ENCODE results near the gene MDFI. TPM values are rescaled to one million over a fixed set of nuclear protein-coding genes. Genes with fewer than 3 reads are reported as not detected.

Gene MDFI
- total RNA-seq, 4 donors from 2014 or later = 0.26 to 1.1 TPM; not detected in 2

GRCh38 chr6:41663568-41663967 is 25.3 kb downstream of the MDFI start:
- Histone ChIP-seq H3K27me3 (no peaks in the 10 kb centered on the region), H3K4me1 (no peaks in the 10 kb centered on the region), H3K9me3 (no peaks in the 10 kb centered on the region), H3K4me3 (no peak overlapping the region), H3K36me3 (no peaks in the 10 kb centered on the region), H3K27ac (no peak overlapping the region)
- in situ Hi-C loops (cut with MboI; ENCODE audit: low sequenced_read_pairs in 4 of 4) (no loop called here), intact Hi-C loops (cut with DNase I; ENCODE audit: low total_unique reads) (no loop called here)
- TF ChIP-seq CTCF (IDR thresholded peaks at IDR 0.05 in 4 of 5, conservative IDR thresholded peaks at IDR 0.05 in 1 of 5) (no peak), POLR2A (IDR thresholded peaks at IDR 0.05) (no peak)
- no peak for ATAC-seq
- DNase-seq = no peak

- DNase-seq (no peak), ATAC-seq (no peak)
- Histone ChIP-seq H3K4me3 (no peak overlapping the region), H3K27me3 (no peaks in the 10 kb centered on the region), H3K4me1 (no peaks in the 10 kb centered on the region), H3K36me3 (no peaks in the 10 kb centered on the region), H3K27ac (no peak overlapping the region), H3K9me3 (no peaks in the 10 kb centered on the region)
- in situ Hi-C loops (cut with MboI; ENCODE audit: low sequenced_read_pairs in 4 of 4) = no loop called here
- intact Hi-C loops (cut with DNase I; ENCODE audit: low total_unique reads) = no loop called here
- TF ChIP-seq POLR2A (IDR thresholded peaks at IDR 0.05) (no peak), CTCF (IDR thresholded peaks at IDR 0.05 in 4 of 5, conservative IDR thresholded peaks at IDR 0.05 in 1 of 5) (no peak)
Measured at GRCh38 chr6:41664271-41664670, 26.0 kb downstream of the MDFI start.

- Histone ChIP-seq H3K4me1 (no peaks in the 10 kb centered on the region), H3K36me3 (no peaks in the 10 kb centered on the region), H3K27me3 (no peaks in the 10 kb centered on the region), H3K27ac (no peak overlapping the region), H3K4me3 (no peak overlapping the region), H3K9me3 (no peaks in the 10 kb centered on the region)
- no peak for TF ChIP-seq POLR2A (IDR thresholded peaks at IDR 0.05)
- no peak for TF ChIP-seq CTCF (IDR thresholded peaks at IDR 0.05 in 4 of 5, conservative IDR thresholded peaks at IDR 0.05 in 1 of 5)
- ATAC-seq (no peak), DNase-seq (no peak)
- in situ Hi-C loops (cut with MboI; ENCODE audit: low sequenced_read_pairs in 4 of 4) (no loop called here), intact Hi-C loops (cut with DNase I; ENCODE audit: low total_unique reads) (no loop called here)
Measured at GRCh38 chr6:41667195-41667594, 28.9 kb downstream of the MDFI start.

GRCh38 chr6:41668968-41669367 is 30.7 kb downstream of the MDFI start:
- Histone ChIP-seq H3K9me3 (no peaks in the 10 kb centered on the region), H3K4me3 (no peak overlapping the region), H3K4me1 (no peaks in the 10 kb centered on the region), H3K36me3 (no peaks in the 10 kb centered on the region), H3K27me3 (no peaks in the 10 kb centered on the region), H3K27ac (no peak overlapping the region)
- DNase-seq (no peak), ATAC-seq (no peak)
- no peak for TF ChIP-seq POLR2A (IDR thresholded peaks at IDR 0.05)
- TF ChIP-seq CTCF (IDR thresholded peaks at IDR 0.05 in 4 of 5, conservative IDR thresholded peaks at IDR 0.05 in 1 of 5) = no peak
- intact Hi-C loops (cut with DNase I; ENCODE audit: low total_unique reads) (no loop called here), in situ Hi-C loops (cut with MboI; ENCODE audit: low sequenced_read_pairs in 4 of 4) (no loop called here)

GRCh38 chr6:41670703-41671360 is 32.6 kb downstream of the MDFI start:
- no peaks in the 10 kb centered on the region for H3K27me3 ChIP-seq
- in situ Hi-C loops (cut with MboI; ENCODE audit: low sequenced_read_pairs in 4 of 4) = loop anchor here in 1 of 4 donors (10.0 kb wide), 1 partner anchor 66 kb away; no protein-coding TSS in a partner anchor
- intact Hi-C loops (cut with DNase I; ENCODE audit: low total_unique reads) = no loop called here
- no peaks in the 10 kb centered on the region for H3K36me3 ChIP-seq
- ATAC-seq (no peak), DNase-seq (no peak)
- no peaks in the 10 kb centered on the region for H3K4me1 ChIP-seq
- H3K4me3 ChIP-seq = no peak overlapping the region
- H3K9me3 ChIP-seq = no peaks in the 10 kb centered on the region
- no peak overlapping the region for H3K27ac ChIP-seq
- TF ChIP-seq POLR2A (IDR thresholded peaks at IDR 0.05) (no peak), CTCF (IDR thresholded peaks at IDR 0.05 in 4 of 5, conservative IDR thresholded peaks at IDR 0.05 in 1 of 5) (no peak)
